ENCODE data around the gene HPS3. TPM values are rescaled to one million over a fixed set of nuclear protein-coding genes. Genes with fewer than 3 reads are reported as not detected.

HPS3 gene
- total RNA-seq, 1 experiment from 2014 or later: 68.0 TPM

DNA sequence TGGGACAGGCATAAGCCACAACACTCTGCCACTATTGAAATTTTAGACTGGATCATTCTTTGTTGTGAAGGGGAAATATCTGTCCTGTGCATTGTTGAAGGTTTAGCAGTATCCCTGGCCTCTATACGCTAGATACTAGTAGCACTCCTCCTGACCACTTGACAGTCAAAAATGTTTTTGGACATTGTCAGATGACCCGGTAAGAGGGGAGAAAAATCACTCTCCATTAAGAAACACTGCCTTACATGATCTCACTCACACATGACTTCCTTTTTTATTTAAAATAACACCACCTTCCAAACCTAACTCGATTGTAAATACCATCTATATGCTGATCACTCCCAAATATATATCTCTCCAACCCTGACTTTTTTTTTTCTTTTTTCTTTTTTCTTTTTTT lies 27.8 kb upstream of the HPS3 start:
- Histone ChIP-seq H3K27ac (ENCODE audit: low read length) (no peak overlapping the region), H3K4me1 (ENCODE audit: control insufficient read depth, insufficient read depth, low read length) (no peaks in the 10 kb centered on the region), H3K9me3 (ENCODE audit: control insufficient read depth, insufficient read depth, low read depth, low read length) (peaks cover 4% of the 10 kb centered on the region; the same call in 1 of the 2 replicates), H3K27me3 (ENCODE audit: control insufficient read depth, insufficient read depth, low read length) (no peaks in the 10 kb centered on the region), H3K4me3 (ENCODE audit: low read depth in 2 of 2, low read length in 2 of 2) (no peak overlapping the region), H3K36me3 (ENCODE audit: control insufficient read depth, insufficient read depth, low read length) (no peaks in the 10 kb centered on the region)
- no TSS peak for BruUV-seq (replicated peaks)
- TF ChIP-seq, protein P1, sequence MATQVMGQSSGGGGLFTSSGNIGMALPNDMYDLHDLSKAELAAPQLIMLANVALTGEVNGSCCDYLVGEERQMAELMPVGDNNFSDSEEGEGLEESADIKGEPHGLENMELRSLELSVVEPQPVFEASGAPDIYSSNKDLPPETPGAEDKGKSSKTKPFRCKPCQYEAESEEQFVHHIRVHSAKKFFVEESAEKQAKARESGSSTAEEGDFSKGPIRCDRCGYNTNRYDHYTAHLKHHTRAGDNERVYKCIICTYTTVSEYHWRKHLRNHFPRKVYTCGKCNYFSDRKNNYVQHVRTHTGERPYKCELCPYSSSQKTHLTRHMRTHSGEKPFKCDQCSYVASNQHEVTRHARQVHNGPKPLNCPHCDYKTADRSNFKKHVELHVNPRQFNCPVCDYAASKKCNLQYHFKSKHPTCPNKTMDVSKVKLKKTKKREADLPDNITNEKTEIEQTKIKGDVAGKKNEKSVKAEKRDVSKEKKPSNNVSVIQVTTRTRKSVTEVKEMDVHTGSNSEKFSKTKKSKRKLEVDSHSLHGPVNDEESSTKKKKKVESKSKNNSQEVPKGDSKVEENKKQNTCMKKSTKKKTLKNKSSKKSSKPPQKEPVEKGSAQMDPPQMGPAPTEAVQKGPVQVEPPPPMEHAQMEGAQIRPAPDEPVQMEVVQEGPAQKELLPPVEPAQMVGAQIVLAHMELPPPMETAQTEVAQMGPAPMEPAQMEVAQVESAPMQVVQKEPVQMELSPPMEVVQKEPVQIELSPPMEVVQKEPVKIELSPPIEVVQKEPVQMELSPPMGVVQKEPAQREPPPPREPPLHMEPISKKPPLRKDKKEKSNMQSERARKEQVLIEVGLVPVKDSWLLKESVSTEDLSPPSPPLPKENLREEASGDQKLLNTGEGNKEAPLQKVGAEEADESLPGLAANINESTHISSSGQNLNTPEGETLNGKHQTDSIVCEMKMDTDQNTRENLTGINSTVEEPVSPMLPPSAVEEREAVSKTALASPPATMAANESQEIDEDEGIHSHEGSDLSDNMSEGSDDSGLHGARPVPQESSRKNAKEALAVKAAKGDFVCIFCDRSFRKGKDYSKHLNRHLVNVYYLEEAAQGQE (IDR thresholded peaks at IDR 0.05; ENCODE audit: insufficient read depth in 1 of 2, low read depth in 2 of 2, low read length in 1 of 2): no peak
- TF ChIP-seq TCF7L2 (IDR thresholded peaks at IDR 0.05; ENCODE audit: low read depth, low read length): no peak
- no peak for TF ChIP-seq POLR2AphosphoS5 (IDR thresholded peaks at IDR 0.05; ENCODE audit: low read depth, low read length)
- TF ChIP-seq, protein P2, sequence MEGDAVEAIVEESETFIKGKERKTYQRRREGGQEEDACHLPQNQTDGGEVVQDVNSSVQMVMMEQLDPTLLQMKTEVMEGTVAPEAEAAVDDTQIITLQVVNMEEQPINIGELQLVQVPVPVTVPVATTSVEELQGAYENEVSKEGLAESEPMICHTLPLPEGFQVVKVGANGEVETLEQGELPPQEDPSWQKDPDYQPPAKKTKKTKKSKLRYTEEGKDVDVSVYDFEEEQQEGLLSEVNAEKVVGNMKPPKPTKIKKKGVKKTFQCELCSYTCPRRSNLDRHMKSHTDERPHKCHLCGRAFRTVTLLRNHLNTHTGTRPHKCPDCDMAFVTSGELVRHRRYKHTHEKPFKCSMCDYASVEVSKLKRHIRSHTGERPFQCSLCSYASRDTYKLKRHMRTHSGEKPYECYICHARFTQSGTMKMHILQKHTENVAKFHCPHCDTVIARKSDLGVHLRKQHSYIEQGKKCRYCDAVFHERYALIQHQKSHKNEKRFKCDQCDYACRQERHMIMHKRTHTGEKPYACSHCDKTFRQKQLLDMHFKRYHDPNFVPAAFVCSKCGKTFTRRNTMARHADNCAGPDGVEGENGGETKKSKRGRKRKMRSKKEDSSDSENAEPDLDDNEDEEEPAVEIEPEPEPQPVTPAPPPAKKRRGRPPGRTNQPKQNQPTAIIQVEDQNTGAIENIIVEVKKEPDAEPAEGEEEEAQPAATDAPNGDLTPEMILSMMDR (IDR thresholded peaks at IDR 0.05): no peak
- TF ChIP-seq SIN3A (IDR thresholded peaks at IDR 0.05; ENCODE audit: borderline replicate concordance, insufficient read depth, low read depth, low read length): no peak
- intact Hi-C loops (cut with micrococcal nuclease; ENCODE audit: unreplicated experiment) (no loop called here), in situ Hi-C loops (cut with HindIII; ENCODE audit: low pct_unique_long_range_greater_than_20kb, low sequenced_read_pairs) (no loop called here)
- ChIA-PET CTCF (no interaction called here), POLR2A (no interaction called here)
- no peak for ATAC-seq
- no peak for DNase-seq (ENCODE audit: low read depth, low spot score)

DNA sequence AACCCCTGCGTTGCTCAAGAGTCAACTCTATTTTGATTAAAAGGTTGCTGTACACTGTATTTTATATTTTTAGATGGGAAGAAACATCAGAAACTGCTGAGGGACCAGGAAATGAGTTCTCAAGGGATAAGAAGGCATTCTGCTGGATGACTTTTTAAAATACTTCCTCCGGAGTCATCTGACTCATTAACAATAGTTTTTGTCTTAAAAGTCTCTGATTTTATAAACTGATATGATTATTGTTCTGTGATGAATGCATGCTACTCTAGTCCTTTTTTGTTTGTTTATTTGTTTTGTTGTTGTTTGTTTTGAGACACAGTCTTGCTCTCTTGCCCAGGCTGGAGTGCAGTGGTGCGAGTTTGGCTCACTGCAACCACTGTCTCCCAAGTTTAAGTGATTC lies 25.0 kb upstream of the HPS3 start:
- in situ Hi-C loops (cut with HindIII; ENCODE audit: low pct_unique_long_range_greater_than_20kb, low sequenced_read_pairs): no loop called here
- H3K4me1 ChIP-seq (ENCODE audit: control insufficient read depth, insufficient read depth, low read length): no peaks in the 10 kb centered on the region
- no peaks in the 10 kb centered on the region for H3K36me3 ChIP-seq (ENCODE audit: control insufficient read depth, insufficient read depth, low read length)
- intact Hi-C loops (cut with micrococcal nuclease; ENCODE audit: unreplicated experiment): no loop called here
- ATAC-seq: no peak
- CTCF ChIA-PET: no interaction called here
- no peak overlapping the region for H3K27ac ChIP-seq (ENCODE audit: low read length)
- peaks cover 4% of the 10 kb centered on the region; the same call in 1 of the 2 replicates for H3K9me3 ChIP-seq (ENCODE audit: control insufficient read depth, insufficient read depth, low read depth, low read length)
- no peak overlapping the region for H3K4me3 ChIP-seq (ENCODE audit: low read depth in 2 of 2, low read length in 2 of 2)
- no peaks in the 10 kb centered on the region for H3K27me3 ChIP-seq (ENCODE audit: control insufficient read depth, insufficient read depth, low read length)
- POLR2A ChIA-PET: no interaction called here
- TF ChIP-seq, protein P2 (IDR thresholded peaks at IDR 0.05): no peak
- TF ChIP-seq, protein P1 (IDR thresholded peaks at IDR 0.05; ENCODE audit: insufficient read depth in 1 of 2, low read depth in 2 of 2, low read length in 1 of 2): no peak
- DNase-seq (ENCODE audit: low read depth, low spot score): no peak
- BruUV-seq (replicated peaks): no TSS peak

Data from Panc1 (cell line).